Lower leg skin (tissue), 3 donors: ENCODE data around the gene DTX3L.

ENCODE experiments used
- POLR2A ChIP-seq, 2 donors: fragments of 450-650 bp; IDR thresholded peaks; one replicate each; pipeline ENCODE4 v1.6.1; 2016 to 2017; ENCODE audit warnings: antibody characterized with exemption in 2 of 2, mild to moderate bottlenecking in 1 of 2, moderate library complexity in 1 of 2
- TF ChIP-seq, protein P1 (sequence below), 3 donors: fragments of 450-650 bp; IDR thresholded peaks; one replicate each; pipeline ENCODE4 v1.5.1; 2016; ENCODE audit warnings: antibody characterized with exemption in 3 of 3, mild to moderate bottlenecking in 3 of 3, moderate library complexity in 2 of 3

DNA sequence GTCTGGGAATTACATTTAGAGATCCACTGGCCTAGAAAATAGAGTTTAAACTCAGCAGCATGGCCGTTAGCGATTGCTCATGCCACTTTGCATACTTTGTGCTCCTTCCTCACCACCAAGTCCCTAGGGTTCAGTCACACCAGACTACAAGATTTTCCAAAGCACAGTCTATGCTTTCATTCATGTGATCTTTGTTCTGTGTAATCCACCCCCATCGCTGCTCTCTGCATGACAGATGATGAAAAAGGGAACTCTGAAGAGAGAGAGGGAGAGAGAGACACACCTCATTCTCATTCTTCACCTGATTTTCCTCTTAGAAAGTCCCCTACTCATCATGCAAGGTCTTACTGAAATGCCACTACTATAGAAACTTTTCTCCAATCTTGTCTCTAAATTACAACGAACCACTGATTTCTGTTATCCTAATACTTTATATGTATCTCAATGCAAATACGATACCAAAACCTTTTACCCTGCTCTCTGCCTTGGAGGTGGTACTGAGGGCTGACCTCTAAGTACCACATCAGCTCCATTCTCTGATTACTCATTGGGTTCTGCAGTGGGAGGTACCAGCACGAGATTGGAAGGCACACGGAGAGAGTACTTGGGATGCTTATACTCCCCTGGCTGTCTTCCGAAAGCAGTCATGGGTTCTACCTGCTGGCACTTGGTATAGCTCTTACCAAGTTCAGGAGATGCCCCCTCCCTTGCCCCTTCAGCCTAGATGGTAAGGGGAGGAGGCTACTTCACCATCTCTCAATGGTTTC lies 12.2 kb downstream of the DTX3L start:
- TF ChIP-seq, protein P1, sequence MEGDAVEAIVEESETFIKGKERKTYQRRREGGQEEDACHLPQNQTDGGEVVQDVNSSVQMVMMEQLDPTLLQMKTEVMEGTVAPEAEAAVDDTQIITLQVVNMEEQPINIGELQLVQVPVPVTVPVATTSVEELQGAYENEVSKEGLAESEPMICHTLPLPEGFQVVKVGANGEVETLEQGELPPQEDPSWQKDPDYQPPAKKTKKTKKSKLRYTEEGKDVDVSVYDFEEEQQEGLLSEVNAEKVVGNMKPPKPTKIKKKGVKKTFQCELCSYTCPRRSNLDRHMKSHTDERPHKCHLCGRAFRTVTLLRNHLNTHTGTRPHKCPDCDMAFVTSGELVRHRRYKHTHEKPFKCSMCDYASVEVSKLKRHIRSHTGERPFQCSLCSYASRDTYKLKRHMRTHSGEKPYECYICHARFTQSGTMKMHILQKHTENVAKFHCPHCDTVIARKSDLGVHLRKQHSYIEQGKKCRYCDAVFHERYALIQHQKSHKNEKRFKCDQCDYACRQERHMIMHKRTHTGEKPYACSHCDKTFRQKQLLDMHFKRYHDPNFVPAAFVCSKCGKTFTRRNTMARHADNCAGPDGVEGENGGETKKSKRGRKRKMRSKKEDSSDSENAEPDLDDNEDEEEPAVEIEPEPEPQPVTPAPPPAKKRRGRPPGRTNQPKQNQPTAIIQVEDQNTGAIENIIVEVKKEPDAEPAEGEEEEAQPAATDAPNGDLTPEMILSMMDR (IDR thresholded peaks at IDR 0.05): no peak
- no peak for TF ChIP-seq POLR2A (IDR thresholded peaks at IDR 0.05)
